ENCODE data around the gene APBA1.
A peak's percentile ranks its signal among the peaks of the same experiment; 100 is the strongest.

The APBA1 gene

DNA sequence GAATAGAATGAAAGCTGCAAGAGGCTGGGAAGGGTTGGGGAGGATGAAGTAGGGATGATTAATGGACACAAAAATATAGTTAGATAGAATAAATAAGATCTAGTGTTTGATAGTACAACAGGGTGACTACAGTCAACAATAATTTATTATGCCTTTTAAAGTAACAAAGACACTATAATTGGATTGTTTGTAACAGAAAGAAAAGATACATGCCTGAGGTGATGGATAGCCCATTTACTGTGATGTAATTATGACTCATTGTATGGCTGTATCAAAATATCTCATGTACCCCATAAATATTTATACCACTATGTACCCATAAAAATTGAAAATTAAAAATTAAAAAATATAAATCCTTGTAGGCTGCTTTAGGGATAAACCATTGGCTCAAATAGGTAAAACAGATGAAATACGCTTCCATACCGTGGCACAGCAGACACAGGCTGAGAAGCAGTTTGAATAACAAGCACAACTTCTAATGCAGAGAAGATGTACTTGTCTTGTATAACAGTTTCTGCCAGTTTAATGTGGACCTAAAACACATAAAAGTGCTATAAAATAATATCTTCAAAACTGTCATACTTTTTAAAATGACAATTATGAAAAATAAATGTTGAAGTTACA is 34.9 kb downstream of the APBA1 start:
- peak; percentile 12 for DNase-seq (ENCODE audit: low read depth)
- H3K4me3 ChIP-seq (ENCODE audit: control insufficient read depth, low read depth, low read length): no peak overlapping the region
- TF ChIP-seq, protein P1, sequence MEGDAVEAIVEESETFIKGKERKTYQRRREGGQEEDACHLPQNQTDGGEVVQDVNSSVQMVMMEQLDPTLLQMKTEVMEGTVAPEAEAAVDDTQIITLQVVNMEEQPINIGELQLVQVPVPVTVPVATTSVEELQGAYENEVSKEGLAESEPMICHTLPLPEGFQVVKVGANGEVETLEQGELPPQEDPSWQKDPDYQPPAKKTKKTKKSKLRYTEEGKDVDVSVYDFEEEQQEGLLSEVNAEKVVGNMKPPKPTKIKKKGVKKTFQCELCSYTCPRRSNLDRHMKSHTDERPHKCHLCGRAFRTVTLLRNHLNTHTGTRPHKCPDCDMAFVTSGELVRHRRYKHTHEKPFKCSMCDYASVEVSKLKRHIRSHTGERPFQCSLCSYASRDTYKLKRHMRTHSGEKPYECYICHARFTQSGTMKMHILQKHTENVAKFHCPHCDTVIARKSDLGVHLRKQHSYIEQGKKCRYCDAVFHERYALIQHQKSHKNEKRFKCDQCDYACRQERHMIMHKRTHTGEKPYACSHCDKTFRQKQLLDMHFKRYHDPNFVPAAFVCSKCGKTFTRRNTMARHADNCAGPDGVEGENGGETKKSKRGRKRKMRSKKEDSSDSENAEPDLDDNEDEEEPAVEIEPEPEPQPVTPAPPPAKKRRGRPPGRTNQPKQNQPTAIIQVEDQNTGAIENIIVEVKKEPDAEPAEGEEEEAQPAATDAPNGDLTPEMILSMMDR (conservative IDR thresholded peaks at IDR 0.05; ENCODE audit: control insufficient read depth, insufficient read depth, low read depth, low read length): no peak

DNA sequence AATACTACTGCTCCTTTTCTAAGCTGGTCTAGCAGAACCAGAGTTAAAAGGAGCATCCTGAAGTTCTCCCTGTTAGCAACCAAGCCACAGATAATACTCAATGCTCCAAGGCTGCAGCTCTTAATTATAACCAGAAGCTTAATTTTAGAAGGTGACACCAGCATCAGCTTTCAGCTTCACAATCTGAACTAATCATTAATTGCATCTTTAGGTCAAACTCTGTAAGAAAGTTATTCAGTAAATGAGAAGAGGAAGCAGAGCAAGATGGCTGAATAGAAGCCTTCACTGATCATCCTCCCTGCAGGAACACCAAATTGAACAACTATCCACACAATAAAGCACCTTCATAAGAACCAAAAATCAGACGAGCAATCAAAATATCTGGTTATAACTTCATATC is 38.5 kb downstream of the APBA1 start:
- no peak for DNase-seq (ENCODE audit: low read depth)
- TF ChIP-seq, protein P1 (conservative IDR thresholded peaks at IDR 0.05; ENCODE audit: control insufficient read depth, insufficient read depth, low read depth, low read length): no peak
- H3K4me3 ChIP-seq (ENCODE audit: control insufficient read depth, low read depth, low read length): no peak overlapping the region

DNA sequence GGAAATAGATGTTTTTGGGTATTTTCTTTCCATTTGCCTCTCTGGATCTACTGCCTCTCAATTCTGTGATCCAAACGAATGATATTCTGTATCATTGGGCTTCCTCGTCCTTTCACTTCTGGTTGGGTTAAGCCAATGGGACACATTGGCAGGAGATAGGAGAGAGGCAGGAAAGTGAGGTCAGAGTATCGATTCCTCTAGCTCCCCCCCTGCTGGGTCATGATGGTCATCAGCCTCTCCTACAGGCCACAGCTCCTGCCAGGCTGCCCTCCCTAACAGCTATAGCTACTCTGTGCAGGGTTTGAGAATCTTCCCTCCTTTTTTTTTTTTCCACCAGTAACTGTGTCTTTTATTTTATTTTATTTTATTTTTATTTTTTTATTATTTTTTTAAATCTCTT is 39.4 kb downstream of the APBA1 start:
- DNase-seq (ENCODE audit: low read depth): no peak
- TF ChIP-seq, protein P1 (conservative IDR thresholded peaks at IDR 0.05; ENCODE audit: control insufficient read depth, insufficient read depth, low read depth, low read length): no peak
- H3K4me3 ChIP-seq (ENCODE audit: control insufficient read depth, low read depth, low read length): no peak overlapping the region

DNA sequence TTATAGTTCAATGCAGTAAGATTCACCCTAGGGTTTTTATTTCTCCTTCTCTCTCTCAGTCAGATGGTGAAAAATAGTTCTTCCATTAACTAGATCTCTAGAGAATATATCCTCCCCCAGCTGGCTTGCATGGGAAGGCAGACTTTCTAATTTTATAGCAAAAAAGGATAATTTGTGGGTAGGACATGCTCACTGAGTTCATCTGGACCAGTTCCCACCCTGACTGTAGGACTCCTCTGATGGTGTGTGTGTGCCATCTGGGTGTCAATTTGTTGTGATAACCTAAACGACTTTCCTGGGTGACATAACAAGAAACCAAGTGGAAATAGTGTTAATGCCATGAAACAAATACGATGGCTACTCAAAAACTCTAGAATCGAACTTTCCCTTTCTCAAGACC is 44.9 kb downstream of the APBA1 start:
- no peak overlapping the region for H3K4me3 ChIP-seq (ENCODE audit: control insufficient read depth, low read depth, low read length)
- no peak for DNase-seq (ENCODE audit: low read depth)
- TF ChIP-seq, protein P1 (conservative IDR thresholded peaks at IDR 0.05; ENCODE audit: control insufficient read depth, insufficient read depth, low read depth, low read length): no peak

DNA sequence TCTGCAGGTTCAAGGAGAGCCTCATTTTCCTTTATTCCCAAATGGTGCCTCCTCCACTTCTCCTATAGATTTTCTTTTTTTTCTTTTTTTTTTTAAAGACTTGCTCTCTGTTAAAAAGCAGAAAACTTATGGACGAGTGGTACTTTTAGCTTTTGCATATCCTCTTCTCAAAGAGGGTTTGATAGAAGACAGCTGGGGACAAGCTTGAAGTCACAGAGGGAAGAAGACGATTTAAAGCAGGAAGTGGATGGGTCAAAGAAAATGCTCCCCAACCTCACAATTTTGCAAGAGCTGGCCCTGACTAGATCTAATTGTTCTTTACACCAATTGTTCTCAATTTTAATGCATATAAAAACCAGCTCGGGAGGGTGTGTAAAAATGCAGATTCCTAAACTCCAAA is 48.9 kb downstream of the APBA1 start:
- no peak for DNase-seq (ENCODE audit: low read depth)

DNA sequence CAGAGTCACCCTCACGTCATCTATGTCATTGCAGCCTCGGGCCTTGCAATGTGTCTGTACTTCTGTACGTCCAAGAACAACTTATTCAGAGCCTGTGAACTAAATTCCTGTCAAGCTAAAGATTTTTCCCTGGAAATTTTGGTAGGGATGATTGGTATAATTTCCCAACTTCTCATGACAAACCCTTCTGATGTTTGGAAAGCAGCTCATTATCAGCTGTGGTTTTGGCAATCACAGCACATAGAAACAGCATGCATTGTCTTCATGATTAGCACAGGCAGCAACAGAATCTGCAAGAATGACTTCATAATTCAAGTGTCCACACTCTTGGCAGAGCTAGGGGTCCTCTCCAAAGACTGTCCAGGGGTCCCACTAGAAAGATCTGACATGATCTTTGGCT is 49.5 kb downstream of the APBA1 start:
- H3K4me3 ChIP-seq (ENCODE audit: control insufficient read depth, low read depth, low read length): no peak overlapping the region
- DNase-seq (ENCODE audit: low read depth): peak; percentile 69
- TF ChIP-seq, protein P1 (conservative IDR thresholded peaks at IDR 0.05; ENCODE audit: control insufficient read depth, insufficient read depth, low read depth, low read length): no peak

More for the DNA sequence above, 48.9 kb downstream of the APBA1 start:
- no peak overlapping the region for H3K4me3 ChIP-seq (ENCODE audit: control insufficient read depth, low read depth, low read length)
- TF ChIP-seq, protein P1 (conservative IDR thresholded peaks at IDR 0.05; ENCODE audit: control insufficient read depth, insufficient read depth, low read depth, low read length): no peak
